ENCODE measurements around the gene FKBP7. TPM values are rescaled to one million over a fixed set of nuclear protein-coding genes. Genes with fewer than 3 reads are reported as not detected.

FKBP7 gene
- total RNA-seq, 1 experiment from 2014 or later: 8.4 TPM

DNA sequence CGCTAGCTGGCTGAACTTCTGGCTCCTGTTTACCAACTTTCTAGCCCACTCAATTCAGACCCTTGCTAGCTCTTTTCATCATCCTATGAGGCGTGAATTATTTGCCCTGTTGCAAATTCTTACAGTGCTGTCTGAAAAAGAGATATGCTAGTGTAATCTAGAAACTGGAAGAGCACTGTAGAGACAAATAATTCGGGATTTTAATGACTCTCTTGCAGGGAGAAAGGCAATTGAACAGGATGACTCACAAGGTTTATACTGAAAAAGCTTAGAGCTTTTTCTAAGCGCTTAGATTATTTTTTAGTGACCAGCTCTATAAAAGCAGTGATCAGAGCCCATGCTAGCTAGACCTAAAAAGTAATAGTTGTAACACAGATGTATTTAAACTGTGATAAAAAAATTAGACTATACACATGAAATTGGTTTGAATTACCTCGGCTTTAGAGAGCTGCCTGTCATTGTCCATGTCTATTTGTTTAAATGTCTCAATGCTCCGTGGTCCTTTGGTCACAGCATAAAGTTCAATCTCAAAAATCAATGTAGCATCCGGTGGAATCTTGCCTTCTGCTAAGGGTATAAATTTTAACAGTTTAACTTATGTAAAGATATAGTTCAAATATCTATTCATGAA lies 9.1 kb downstream of the FKBP7 start:
- Mint-ChIP-seq H3K4me1 (ENCODE audit: insufficient read depth, unreplicated experiment) (no peaks in the 10 kb centered on the region), H3K4me3 (ENCODE audit: unreplicated experiment) (no peak overlapping the region), H3K36me3 (ENCODE audit: insufficient read depth, unreplicated experiment) (peaks cover 20% of the 10 kb centered on the region), H3K27me3 (ENCODE audit: insufficient read depth, unreplicated experiment) (no peaks in the 10 kb centered on the region), H3K9me3 (ENCODE audit: unreplicated experiment) (no peaks in the 10 kb centered on the region), H3K27ac (ENCODE audit: low read depth, unreplicated experiment) (no peak overlapping the region)
- ChIA-PET POLR2A (interaction anchor here (1.0 kb wide), 1 partner anchor 18 kb away, joined by 6 read pairs; the partner anchor contains the start of genes PJVK and PRKRA), CTCF (interaction anchor here (0.7 to 1.5 kb wide), 2 partner anchors 11 to 1371 kb away, joined by 3 to 4 read pairs; no protein-coding TSS in a partner anchor)
- TF ChIP-seq, protein P1, sequence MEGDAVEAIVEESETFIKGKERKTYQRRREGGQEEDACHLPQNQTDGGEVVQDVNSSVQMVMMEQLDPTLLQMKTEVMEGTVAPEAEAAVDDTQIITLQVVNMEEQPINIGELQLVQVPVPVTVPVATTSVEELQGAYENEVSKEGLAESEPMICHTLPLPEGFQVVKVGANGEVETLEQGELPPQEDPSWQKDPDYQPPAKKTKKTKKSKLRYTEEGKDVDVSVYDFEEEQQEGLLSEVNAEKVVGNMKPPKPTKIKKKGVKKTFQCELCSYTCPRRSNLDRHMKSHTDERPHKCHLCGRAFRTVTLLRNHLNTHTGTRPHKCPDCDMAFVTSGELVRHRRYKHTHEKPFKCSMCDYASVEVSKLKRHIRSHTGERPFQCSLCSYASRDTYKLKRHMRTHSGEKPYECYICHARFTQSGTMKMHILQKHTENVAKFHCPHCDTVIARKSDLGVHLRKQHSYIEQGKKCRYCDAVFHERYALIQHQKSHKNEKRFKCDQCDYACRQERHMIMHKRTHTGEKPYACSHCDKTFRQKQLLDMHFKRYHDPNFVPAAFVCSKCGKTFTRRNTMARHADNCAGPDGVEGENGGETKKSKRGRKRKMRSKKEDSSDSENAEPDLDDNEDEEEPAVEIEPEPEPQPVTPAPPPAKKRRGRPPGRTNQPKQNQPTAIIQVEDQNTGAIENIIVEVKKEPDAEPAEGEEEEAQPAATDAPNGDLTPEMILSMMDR (IDR thresholded peaks at IDR 0.05; ENCODE audit: unreplicated experiment): no peak
- intact Hi-C loops (cut with micrococcal nuclease): no loop called here
- no peak for DNase-seq (ENCODE audit: unreplicated experiment)
- no TSS peak for BruUV-seq (replicated peaks)

DNA sequence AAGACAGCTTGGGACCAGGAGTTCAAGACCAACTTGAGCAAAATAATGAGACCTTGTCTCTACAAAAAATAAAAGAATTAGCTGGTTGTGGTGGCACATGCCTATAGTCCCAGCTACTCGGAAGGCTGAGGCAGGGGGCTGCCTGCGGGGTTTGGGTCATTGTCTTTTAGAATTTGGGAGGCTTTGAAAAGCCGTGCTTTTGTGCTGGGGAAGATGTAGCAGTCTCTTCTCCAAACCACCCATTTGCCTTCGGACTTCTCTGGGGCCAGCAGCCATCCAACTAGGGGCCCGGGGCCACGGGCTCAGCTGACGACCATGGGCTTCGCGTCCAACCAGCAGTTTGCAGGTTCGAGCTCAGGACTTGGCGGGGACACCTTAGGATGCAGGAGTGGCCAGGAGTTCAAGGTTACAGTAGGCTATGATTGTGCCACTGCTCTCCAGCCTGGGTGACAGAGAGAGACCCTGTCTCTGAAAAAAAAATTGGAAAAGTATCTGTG lies 21.0 kb downstream of the FKBP7 start:
- TF ChIP-seq, protein P1 (IDR thresholded peaks at IDR 0.05; ENCODE audit: unreplicated experiment): no peak
- Mint-ChIP-seq H3K9me3 (ENCODE audit: unreplicated experiment) (no peaks in the 10 kb centered on the region), H3K4me3 (ENCODE audit: unreplicated experiment) (no peak overlapping the region), H3K27ac (ENCODE audit: low read depth, unreplicated experiment) (no peak overlapping the region), H3K27me3 (ENCODE audit: insufficient read depth, unreplicated experiment) (no peaks in the 10 kb centered on the region), H3K4me1 (ENCODE audit: insufficient read depth, unreplicated experiment) (no peaks in the 10 kb centered on the region), H3K36me3 (ENCODE audit: insufficient read depth, unreplicated experiment) (no peaks in the 10 kb centered on the region)
- BruUV-seq (replicated peaks): no TSS peak
- ChIA-PET CTCF (interaction anchor here (0.7 to 1.7 kb wide), 4 partner anchors 13 to 694 kb away, joined by 3 to 4 read pairs (median 3); no protein-coding TSS in a partner anchor), POLR2A (interaction anchor here (1.5 kb wide), 1 partner anchor 23 kb away, joined by 7 read pairs; the partner anchor contains the start of gene PLEKHA3)
- no peak for DNase-seq (ENCODE audit: unreplicated experiment)
- intact Hi-C loops (cut with micrococcal nuclease): no loop called here

DNA sequence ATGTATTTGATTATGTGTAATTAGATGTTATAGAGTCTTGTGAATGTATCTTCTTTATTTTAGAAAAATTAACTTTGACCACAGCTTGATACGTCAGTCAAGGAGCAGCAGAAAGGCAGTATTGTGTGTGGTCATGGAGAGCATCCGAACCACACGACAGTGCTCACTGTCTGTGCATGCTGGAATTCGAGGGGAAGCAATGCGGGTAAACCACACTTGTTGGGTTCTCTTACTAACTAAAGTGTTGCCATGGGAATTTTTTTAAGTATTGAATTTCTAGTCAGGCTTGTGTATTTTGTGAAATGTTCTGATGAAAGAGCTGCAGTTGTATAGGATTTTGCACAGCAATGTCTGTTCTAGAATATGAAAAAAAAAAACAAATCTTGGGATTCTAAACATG lies 22.5 kb downstream of the FKBP7 start:
- DNase-seq (ENCODE audit: unreplicated experiment): no peak
- intact Hi-C loops (cut with micrococcal nuclease): no loop called here
- ChIA-PET CTCF (no interaction called here), POLR2A (no interaction called here)
- H3K4me3 Mint-ChIP-seq (ENCODE audit: unreplicated experiment): no peak overlapping the region
- H3K4me1 Mint-ChIP-seq (ENCODE audit: insufficient read depth, unreplicated experiment): no peaks in the 10 kb centered on the region
- H3K36me3 Mint-ChIP-seq (ENCODE audit: insufficient read depth, unreplicated experiment): peaks cover 6% of the 10 kb centered on the region
- no peaks in the 10 kb centered on the region for H3K9me3 Mint-ChIP-seq (ENCODE audit: unreplicated experiment)
- no peak overlapping the region for H3K27ac Mint-ChIP-seq (ENCODE audit: low read depth, unreplicated experiment)
- H3K27me3 Mint-ChIP-seq (ENCODE audit: insufficient read depth, unreplicated experiment): no peaks in the 10 kb centered on the region
- TF ChIP-seq, protein P1 (IDR thresholded peaks at IDR 0.05; ENCODE audit: unreplicated experiment): no peak
- BruUV-seq (replicated peaks): no TSS peak

DNA sequence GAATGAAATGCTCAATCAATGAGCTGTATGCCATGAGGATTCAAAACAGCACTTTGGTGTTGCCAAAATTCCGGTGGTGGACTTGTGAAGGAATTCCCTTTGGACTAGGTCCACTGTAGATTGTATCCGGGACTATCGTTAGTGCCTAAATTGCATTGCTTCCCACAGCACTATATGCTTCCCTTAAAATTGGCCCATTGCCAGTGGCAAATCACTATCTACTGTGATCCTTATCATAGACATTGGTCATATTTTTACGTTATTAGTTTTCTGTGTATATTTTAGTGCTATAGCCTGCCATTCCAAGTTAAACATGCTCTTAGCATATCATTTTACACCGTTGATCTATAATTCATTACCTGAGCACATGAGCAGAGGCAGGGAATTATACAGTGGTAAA lies 25.5 kb downstream of the FKBP7 start:
- Mint-ChIP-seq H3K4me1 (ENCODE audit: insufficient read depth, unreplicated experiment) (peaks cover 11% of the 10 kb centered on the region), H3K4me3 (ENCODE audit: unreplicated experiment) (no peak overlapping the region), H3K27ac (ENCODE audit: low read depth, unreplicated experiment) (no peak overlapping the region), H3K9me3 (ENCODE audit: unreplicated experiment) (no peaks in the 10 kb centered on the region), H3K36me3 (ENCODE audit: insufficient read depth, unreplicated experiment) (peaks cover 21% of the 10 kb centered on the region), H3K27me3 (ENCODE audit: insufficient read depth, unreplicated experiment) (no peaks in the 10 kb centered on the region)
- POLR2A ChIA-PET: interaction anchor here (0.6 to 4.1 kb wide), 3 partner anchors 14 to 515 kb away, joined by 3 to 27 read pairs (median 3); partner anchors contain the start of gene FKBP7
- TF ChIP-seq, protein P1 (IDR thresholded peaks at IDR 0.05; ENCODE audit: unreplicated experiment): no peak
- CTCF ChIA-PET: interaction anchor here (0.6 to 1.5 kb wide), 2 partner anchors 8 to 76 kb away, joined by 3 read pairs; no protein-coding TSS in a partner anchor
- DNase-seq (ENCODE audit: unreplicated experiment): no peak
- BruUV-seq (replicated peaks): no TSS peak
- intact Hi-C loops (cut with micrococcal nuclease): no loop called here
